NCI-H187 treated with DMSO at 0.1 percent for 48 hours (cell line): ENCODE results near the gene C8A.

ENCODE experiments used
- DNase-seq: peaks from one replicate; lab custom pipeline; 2025; lab: John Stamatoyannopoulos, UW

Gene C8A

GRCh38 chr1:56967355-56967754 lies 112.8 kb downstream of the C8A start:
- no peak for DNase-seq
